Fibroblast of mammary gland (primary cell): ENCODE results near the gene CPM.

Source experiments
- DNase-seq: peaks from one replicate; pipeline ENCODE4 v3.0.0-alpha.2; 2010; ENCODE audit warnings: low read depth
- H3K4me3 ChIP-seq: 2 replicates; pipeline ENCODE4 v1.5.1; 2011; ENCODE audit warnings: low read depth, mild to moderate bottlenecking, low read length, moderate library complexity; ENCODE audit not compliant: control insufficient read depth
- TF ChIP-seq, protein P1 (sequence below): conservative IDR thresholded peaks from 2 replicates; pipeline ENCODE4 v1.5.1; 2011; ENCODE audit warnings: low read depth, low read length, inconsistent platforms; ENCODE audit not compliant: control insufficient read depth, insufficient read depth

The CPM gene

DNA sequence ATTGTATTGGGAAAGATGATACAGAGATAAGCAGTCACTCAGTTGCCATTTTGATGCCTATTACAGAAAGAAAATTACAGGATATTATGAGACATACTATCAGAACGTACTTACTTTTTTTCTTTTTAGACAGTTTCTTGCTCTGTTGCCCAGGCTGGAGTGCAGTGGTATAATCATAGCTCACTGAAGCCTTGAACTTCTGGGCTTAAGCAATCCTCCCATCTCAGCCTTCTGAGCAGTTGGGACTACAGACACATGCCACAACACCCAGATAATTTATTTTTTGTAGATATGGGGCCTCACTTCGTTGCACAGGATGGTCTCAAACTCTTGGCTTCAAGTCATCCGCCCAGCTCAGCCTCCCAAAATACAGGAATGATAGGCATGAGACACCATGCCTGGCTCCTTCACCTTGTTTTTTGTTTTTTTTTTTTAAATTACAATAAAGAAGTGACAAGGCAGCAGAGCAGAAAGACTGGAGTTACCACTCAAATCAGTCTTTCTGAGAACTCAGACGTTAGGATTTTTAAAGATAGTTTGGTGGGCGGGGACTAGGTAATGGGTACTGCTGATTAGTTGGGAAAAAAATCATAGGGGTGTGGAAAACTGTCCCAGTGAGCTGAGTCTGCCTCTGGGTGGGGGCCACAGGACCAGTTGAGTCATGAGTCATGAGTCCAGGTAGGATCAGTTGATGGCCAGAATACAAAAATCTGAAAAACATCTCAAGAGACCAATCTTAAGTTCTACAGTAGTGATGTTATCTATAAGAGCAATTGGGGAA is 11.5 kb upstream of the CPM start:
- no peak overlapping the region for H3K4me3 ChIP-seq
- TF ChIP-seq, protein P1, sequence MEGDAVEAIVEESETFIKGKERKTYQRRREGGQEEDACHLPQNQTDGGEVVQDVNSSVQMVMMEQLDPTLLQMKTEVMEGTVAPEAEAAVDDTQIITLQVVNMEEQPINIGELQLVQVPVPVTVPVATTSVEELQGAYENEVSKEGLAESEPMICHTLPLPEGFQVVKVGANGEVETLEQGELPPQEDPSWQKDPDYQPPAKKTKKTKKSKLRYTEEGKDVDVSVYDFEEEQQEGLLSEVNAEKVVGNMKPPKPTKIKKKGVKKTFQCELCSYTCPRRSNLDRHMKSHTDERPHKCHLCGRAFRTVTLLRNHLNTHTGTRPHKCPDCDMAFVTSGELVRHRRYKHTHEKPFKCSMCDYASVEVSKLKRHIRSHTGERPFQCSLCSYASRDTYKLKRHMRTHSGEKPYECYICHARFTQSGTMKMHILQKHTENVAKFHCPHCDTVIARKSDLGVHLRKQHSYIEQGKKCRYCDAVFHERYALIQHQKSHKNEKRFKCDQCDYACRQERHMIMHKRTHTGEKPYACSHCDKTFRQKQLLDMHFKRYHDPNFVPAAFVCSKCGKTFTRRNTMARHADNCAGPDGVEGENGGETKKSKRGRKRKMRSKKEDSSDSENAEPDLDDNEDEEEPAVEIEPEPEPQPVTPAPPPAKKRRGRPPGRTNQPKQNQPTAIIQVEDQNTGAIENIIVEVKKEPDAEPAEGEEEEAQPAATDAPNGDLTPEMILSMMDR, result no peak
- no peak for DNase-seq

GRCh38 chr12:68943848-68944247 is 10.9 kb upstream of the CPM start:
- no peak overlapping the region for H3K4me3 ChIP-seq
- TF ChIP-seq, protein P1, result no peak
- no peak for DNase-seq

GRCh38 chr12:68940731-68941130 is 7.8 kb upstream of the CPM start:
- TF ChIP-seq, protein P1, result no peak
- DNase-seq, result no peak

GRCh38 chr12:68939505-68939904 is 6.5 kb upstream of the CPM start:
- H3K4me3 ChIP-seq, result no peak overlapping the region
- peak; percentile 18 for DNase-seq
- TF ChIP-seq, protein P1, result no peak

More at GRCh38 chr12:68940731-68941130, 7.8 kb upstream of the CPM start:
- no peak overlapping the region for H3K4me3 ChIP-seq

- DNase-seq, result no peak
- TF ChIP-seq, protein P1, result no peak
- H3K4me3 ChIP-seq, result no peak overlapping the region
Measured at GRCh38 chr12:68934392-68934791, 1.4 kb upstream of the CPM start.

DNA sequence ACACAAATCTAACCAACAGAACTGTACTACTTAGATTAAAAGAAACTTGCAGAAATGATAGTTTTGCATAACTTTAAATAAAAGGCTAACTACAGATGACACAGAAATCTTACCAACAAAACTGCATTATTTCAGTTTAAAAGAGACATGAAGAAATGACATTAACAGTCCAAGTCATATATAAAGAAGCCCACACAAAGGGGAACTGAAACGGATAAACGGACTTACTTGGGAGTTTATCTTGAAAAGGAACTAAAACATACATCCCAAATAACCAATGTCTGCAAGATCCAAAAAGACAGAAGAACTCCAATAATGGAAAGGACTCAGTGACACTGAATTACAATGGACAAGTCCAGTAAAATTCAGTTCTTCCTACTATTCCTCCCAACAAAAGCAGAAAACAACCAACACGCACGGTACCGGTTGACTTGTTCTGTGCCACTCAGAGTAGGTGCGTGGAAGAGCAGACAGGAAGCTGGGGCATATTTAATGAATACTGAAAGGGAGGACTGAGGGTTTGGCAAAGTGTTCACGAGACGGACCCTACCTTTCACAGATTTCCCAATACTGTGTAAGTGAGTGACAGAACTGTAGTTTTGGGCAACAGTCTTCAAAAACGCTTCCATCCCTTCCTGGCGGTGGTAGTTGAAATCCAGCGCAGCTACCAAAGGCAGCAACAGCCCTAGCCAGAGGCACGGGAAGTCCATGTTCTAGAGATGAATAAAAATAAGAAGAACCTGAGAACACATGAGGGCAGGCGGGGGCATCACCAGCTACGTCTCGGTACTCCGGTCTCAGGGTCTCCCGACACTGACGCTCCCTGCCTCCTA is 627 bp downstream of the CPM start:
- peak; percentile 36 for DNase-seq
- TF ChIP-seq, protein P1, result no peak
- H3K4me3 ChIP-seq, result peak overlapping the region; percentile 69
